Panc1 (cell line): Measurements from ENCODE around the gene NRCAM. TPM values are rescaled to one million over a fixed set of nuclear protein-coding genes. Genes with fewer than 3 reads are reported as not detected.

Experiments used
- ATAC-seq: fragments of 200-7000 bp; cut with Tn5 transposase; 2 replicates; pipeline ENCODE4 v1.9.1; 2020; ENCODE audit warnings: mild to moderate bottlenecking, moderate library complexity
- BruUV-seq: library from RNA; stranded (reverse); fragments of 400-500 nt; replicated peaks from 2 replicates; lab custom pipeline; 2021; lab: Mats Ljungman, UMichigan
- CTCF ChIA-PET: fragments of 300-600 bp; sonication (Branson Sonifier 250); formaldehyde crosslinking; loops from one replicate; lab custom pipeline; 2022; ENCODE audit warnings: antibody characterized with exemption; lab: Charles Lee
- POLR2A ChIA-PET: fragments of 300-600 bp; sonication (Branson Sonifier 250); formaldehyde crosslinking; loops from one replicate; lab custom pipeline; 2022; ENCODE audit warnings: antibody characterized with exemption; lab: Charles Lee
- DNase-seq: peaks from one replicate; pipeline ENCODE4 v3.0.0-alpha.2; 2010; ENCODE audit warnings: low read depth, low spot score
- H3K27ac ChIP-seq: 2 replicates; pipeline ENCODE4 v1.5.1; 2011; ENCODE audit warnings: mild to moderate bottlenecking, low read length, inconsistent platforms
- H3K27me3 ChIP-seq: fragments of 200-500 bp; sonication (Bioruptor generic); 2 replicates; pipeline ENCODE4 v1.6.0; 2014; ENCODE audit warnings: low read length, inconsistent platforms; ENCODE audit not compliant: control insufficient read depth, insufficient read depth
- H3K36me3 ChIP-seq: fragments of 200-500 bp; sonication (Bioruptor generic); 2 replicates; pipeline ENCODE4 v1.5.1; 2014; ENCODE audit warnings: inconsistent platforms, mild to moderate bottlenecking, low read length, moderate library complexity; ENCODE audit not compliant: control insufficient read depth, insufficient read depth
- H3K4me1 ChIP-seq: 2 replicates; pipeline ENCODE4 v1.5.1; 2011; ENCODE audit warnings: inconsistent platforms, mild to moderate bottlenecking, low read length, moderate library complexity; ENCODE audit not compliant: control insufficient read depth, insufficient read depth
- H3K4me3 ChIP-seq, 2 experiments: 2 replicates each; pipeline ENCODE4 v1.5.1; 2011 to 2012; ENCODE audit warnings: low read depth in 2 of 2, low read length in 2 of 2, mild to moderate bottlenecking in 2 of 2, inconsistent platforms in 1 of 2, moderate library complexity in 1 of 2
- H3K9me3 ChIP-seq: fragments of 200-500 bp; sonication (Bioruptor generic); 2 replicates; pipeline ENCODE4 v1.5.1; 2014; ENCODE audit warnings: low read depth, mild to moderate bottlenecking, inconsistent platforms, low read length, moderate library complexity; ENCODE audit not compliant: control insufficient read depth, insufficient read depth
- CTCF ChIP-seq: fragments of 450-650 bp; IDR thresholded peaks from 2 replicates; pipeline ENCODE4 v1.5.1; 2017; ENCODE audit warnings: mild to moderate bottlenecking
- POLR2AphosphoS5 ChIP-seq: IDR thresholded peaks from 2 replicates; pipeline ENCODE4 v1.6.1; 2012; ENCODE audit warnings: mild to moderate bottlenecking, low read depth, low read length, moderate library complexity
- SIN3A ChIP-seq: IDR thresholded peaks from 2 replicates; pipeline ENCODE4 v1.6.1; 2012; ENCODE audit warnings: low read depth, mild to moderate bottlenecking, low read length, moderate library complexity, borderline replicate concordance; ENCODE audit not compliant: insufficient read depth
- TCF7L2 ChIP-seq: IDR thresholded peaks from 2 replicates; pipeline ENCODE4 v1.6.1; 2011; ENCODE audit warnings: mild to moderate bottlenecking, low read depth, low read length, inconsistent platforms
- in situ Hi-C: cut with HindIII; loops from 2 replicates; pipeline ENCODE4 v1.10.0; 2016; ENCODE audit warnings: low sequenced_read_pairs, low pct_unique_long_range_greater_than_20kb
- intact Hi-C: fragments of 100-400 bp; cut with micrococcal nuclease; formaldehyde crosslinking; loops from one replicate; pipeline ENCODE4 v1.10.0; 2022; ENCODE audit not compliant: unreplicated experiment
- total RNA-seq: library from RNA; stranded (reverse); gene quantifications from one replicate; pipeline ENCODE4 v1.2.1, GENCODE V29; 2021; ENCODE audit not compliant: unreplicated experiment
- TF ChIP-seq, protein P1 (sequence below), 2 experiments: IDR thresholded peaks; 2 replicates each; pipeline ENCODE4 v1.6.1; 2011 to 2012; ENCODE audit warnings: low read depth in 2 of 2, control low read depth in 1 of 2, low read length in 1 of 2, mild to moderate bottlenecking in 1 of 2, moderate library complexity in 1 of 2; ENCODE audit not compliant: insufficient read depth in 1 of 2

Gene NRCAM
- total RNA-seq, 1 experiment from 2014 or later = 0.21 TPM

DNA sequence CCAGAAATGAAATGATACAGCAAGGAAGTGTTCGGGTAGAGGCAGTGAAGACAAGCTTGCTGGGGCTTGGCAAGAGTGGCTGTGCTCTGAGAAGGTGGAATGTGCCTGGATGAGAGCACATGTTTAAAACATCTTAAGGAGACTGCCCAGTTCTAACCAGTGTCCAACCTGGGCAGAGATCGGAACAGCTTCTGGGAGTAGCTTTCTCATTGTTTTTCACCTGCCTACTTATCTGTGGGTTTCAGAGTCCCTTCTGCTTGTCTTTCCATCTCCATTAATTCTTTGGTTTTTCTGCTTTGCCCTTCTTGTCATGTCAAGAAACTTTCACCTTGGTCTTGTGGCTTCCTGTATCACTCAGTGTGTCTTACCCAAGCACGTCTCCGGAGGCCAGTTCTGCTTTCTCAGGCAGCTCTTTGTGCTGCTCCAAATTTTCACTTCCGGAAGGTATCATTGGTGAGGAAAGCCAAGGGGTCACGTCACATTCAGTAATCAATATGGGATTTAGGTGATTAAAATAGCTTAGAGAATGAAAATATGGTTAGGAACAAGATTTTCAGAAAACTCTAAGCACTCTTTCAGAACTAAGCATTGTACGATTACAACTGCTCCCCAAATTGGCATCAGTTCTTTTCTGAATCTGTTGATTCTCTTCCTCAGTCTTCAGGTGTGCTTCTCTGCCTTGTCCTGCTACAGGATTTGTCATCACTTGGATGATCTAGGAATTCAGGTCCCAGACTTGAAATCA, 320.6 kb downstream of the NRCAM start:
- ChIA-PET CTCF (no interaction called here), POLR2A (interaction anchor here (0.6 kb wide), 1 partner anchor 142 kb away, joined by 3 read pairs; no protein-coding TSS in a partner anchor)
- TF ChIP-seq, protein P1, sequence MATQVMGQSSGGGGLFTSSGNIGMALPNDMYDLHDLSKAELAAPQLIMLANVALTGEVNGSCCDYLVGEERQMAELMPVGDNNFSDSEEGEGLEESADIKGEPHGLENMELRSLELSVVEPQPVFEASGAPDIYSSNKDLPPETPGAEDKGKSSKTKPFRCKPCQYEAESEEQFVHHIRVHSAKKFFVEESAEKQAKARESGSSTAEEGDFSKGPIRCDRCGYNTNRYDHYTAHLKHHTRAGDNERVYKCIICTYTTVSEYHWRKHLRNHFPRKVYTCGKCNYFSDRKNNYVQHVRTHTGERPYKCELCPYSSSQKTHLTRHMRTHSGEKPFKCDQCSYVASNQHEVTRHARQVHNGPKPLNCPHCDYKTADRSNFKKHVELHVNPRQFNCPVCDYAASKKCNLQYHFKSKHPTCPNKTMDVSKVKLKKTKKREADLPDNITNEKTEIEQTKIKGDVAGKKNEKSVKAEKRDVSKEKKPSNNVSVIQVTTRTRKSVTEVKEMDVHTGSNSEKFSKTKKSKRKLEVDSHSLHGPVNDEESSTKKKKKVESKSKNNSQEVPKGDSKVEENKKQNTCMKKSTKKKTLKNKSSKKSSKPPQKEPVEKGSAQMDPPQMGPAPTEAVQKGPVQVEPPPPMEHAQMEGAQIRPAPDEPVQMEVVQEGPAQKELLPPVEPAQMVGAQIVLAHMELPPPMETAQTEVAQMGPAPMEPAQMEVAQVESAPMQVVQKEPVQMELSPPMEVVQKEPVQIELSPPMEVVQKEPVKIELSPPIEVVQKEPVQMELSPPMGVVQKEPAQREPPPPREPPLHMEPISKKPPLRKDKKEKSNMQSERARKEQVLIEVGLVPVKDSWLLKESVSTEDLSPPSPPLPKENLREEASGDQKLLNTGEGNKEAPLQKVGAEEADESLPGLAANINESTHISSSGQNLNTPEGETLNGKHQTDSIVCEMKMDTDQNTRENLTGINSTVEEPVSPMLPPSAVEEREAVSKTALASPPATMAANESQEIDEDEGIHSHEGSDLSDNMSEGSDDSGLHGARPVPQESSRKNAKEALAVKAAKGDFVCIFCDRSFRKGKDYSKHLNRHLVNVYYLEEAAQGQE (IDR thresholded peaks at IDR 0.05; ENCODE audit: insufficient read depth in 1 of 2, low read depth in 2 of 2, low read length in 1 of 2) = no peak
- TF ChIP-seq TCF7L2 = no peak
- TF ChIP-seq POLR2AphosphoS5 = no peak
- no peak for TF ChIP-seq SIN3A
- TF ChIP-seq CTCF = no peak
- Histone ChIP-seq H3K27me3 (no peaks in the 10 kb centered on the region), H3K9me3 (no peaks in the 10 kb centered on the region), H3K36me3 (no peaks in the 10 kb centered on the region; the same call in 1 of the 2 replicates), H3K4me3 (no peak overlapping the region), H3K27ac (no peak overlapping the region), H3K4me1 (no peaks in the 10 kb centered on the region)
- ATAC-seq = no peak
- in situ Hi-C loops = no loop called here
- no peak for DNase-seq
- BruUV-seq = no TSS peak
- intact Hi-C loops = no loop called here

DNA sequence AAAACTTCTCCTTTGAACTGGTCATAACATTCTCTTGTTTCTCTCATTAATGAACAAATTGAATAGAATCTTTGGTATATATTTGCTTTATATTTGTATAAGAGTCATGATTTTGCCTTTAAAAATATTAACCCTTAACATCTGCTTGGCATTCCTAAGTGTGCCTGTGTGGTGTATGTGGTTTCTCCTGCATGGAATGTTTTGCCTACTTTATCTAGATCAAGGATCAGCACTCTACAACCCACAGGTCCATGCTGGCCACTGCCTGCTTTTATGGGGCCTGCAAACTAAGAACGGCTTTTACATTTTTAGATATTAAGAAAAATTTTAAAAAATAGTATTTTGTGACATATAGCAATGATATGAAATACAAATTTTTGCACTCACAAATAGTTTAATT, 321.8 kb downstream of the NRCAM start:
- Histone ChIP-seq H3K9me3 (no peaks in the 10 kb centered on the region), H3K4me1 (no peaks in the 10 kb centered on the region), H3K27ac (no peak overlapping the region), H3K27me3 (no peaks in the 10 kb centered on the region), H3K36me3 (no peaks in the 10 kb centered on the region; the same call in 1 of the 2 replicates), H3K4me3 (no peak overlapping the region)
- intact Hi-C loops = no loop called here
- ChIA-PET CTCF (no interaction called here), POLR2A (no interaction called here)
- ATAC-seq (no peak), DNase-seq (no peak)
- TF ChIP-seq SIN3A (no peak), CTCF (no peak), POLR2AphosphoS5 (no peak), TCF7L2 (no peak)
- TF ChIP-seq, protein P1 (IDR thresholded peaks at IDR 0.05; ENCODE audit: insufficient read depth in 1 of 2, low read depth in 2 of 2, low read length in 1 of 2) = no peak
- in situ Hi-C loops = no loop called here
- no TSS peak for BruUV-seq
